ENCODE measurements around the gene USP22. TPM values are rescaled to one million over a fixed set of nuclear protein-coding genes. Genes with fewer than 3 reads are reported as not detected.
A peak's percentile ranks its signal among the peaks of the same experiment; 100 is the strongest.

The USP22 gene
- polyA plus RNA-seq, 3 donors from 2014 or later: 9.6 to 31.7 (median 21.4) TPM

GRCh38 chr17:21037117-21037803 is 5.6 kb downstream of the USP22 start:
- H3K9me3 Mint-ChIP-seq: no peaks in the 10 kb centered on the region
- H3K36me3 Mint-ChIP-seq: no peaks in the 10 kb centered on the region
- no peak for DNase-seq
- no peak overlapping the region for H3K4me3 Mint-ChIP-seq
- H3K27ac Mint-ChIP-seq: peak overlapping the region in 3 of 6 donors; percentile 1 to 56 (median 21)
- H3K4me1 Mint-ChIP-seq: peaks cover 74 to 88% of the 10 kb centered on the region in 2 donors
- peaks cover 0 to 11% (median 8%) of the 10 kb centered on the region in 3 donors for H3K27me3 Mint-ChIP-seq (ENCODE audit: low read depth in 3 of 3)

DNA sequence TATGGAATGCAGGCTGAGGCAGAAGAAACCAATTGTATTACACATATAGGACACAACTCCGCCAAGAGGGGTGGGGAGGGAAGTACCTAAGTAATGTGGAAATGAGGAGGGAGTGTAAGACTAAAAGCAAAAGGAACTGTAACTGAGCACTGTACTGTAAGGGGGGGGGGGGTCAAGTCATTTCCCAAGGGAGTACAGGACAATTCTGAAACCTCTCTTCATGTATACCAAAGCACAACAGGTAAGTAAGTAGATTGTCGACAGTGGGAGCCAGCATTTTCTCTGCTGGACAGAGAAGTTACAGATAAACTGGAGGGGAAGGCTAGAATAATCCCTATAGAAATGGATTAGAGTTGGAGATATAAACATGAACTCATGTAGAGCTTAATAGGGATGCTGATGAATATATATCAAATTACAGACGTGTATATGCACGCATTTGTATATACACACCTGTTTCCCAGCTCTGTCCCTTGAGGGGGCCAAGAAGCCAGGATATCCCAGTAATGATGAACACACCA is 6.4 kb downstream of the USP22 start:
- Mint-ChIP-seq H3K27me3 (ENCODE audit: low read depth in 3 of 3) (peaks cover 0 to 8% (median 3%) of the 10 kb centered on the region in 3 donors), H3K9me3 (no peaks in the 10 kb centered on the region), H3K4me1 (peaks cover 76 to 91% of the 10 kb centered on the region in 2 donors), H3K4me3 (peak overlapping the region in 1 of 5 donors; percentile 25), H3K27ac (peak overlapping the region in 3 of 6 donors; percentile 15 to 56 (median 22)), H3K36me3 (no peaks in the 10 kb centered on the region)
- no peak for DNase-seq

- no peak for DNase-seq
- Mint-ChIP-seq H3K27me3 (ENCODE audit: low read depth in 3 of 3) (peaks cover 0 to 3% (median 0%) of the 10 kb centered on the region in 3 donors), H3K27ac (peak overlapping the region in 3 of 6 donors; percentile 10 to 81 (median 63)), H3K9me3 (no peaks in the 10 kb centered on the region), H3K4me1 (peaks cover 74 to 89% of the 10 kb centered on the region in 2 donors), H3K36me3 (no peaks in the 10 kb centered on the region), H3K4me3 (peak overlapping the region in 4 of 5 donors; percentile 30 to 82 (median 70))
These were observed 7.4 kb downstream of the USP22 start for GRCh38 chr17:21035406-21035805.

GRCh38 chr17:21034340-21035235 is 8.2 kb downstream of the USP22 start:
- peak; percentile 45 to 58 (median 53) for DNase-seq
- Mint-ChIP-seq H3K27me3 (ENCODE audit: low read depth in 3 of 3) (peaks cover 0 to 3% (median 0%) of the 10 kb centered on the region in 3 donors), H3K4me1 (peaks cover 77 to 89% of the 10 kb centered on the region in 2 donors), H3K4me3 (peak overlapping the region; percentile 62 to 84 (median 76)), H3K36me3 (no peaks in the 10 kb centered on the region), H3K9me3 (no peaks in the 10 kb centered on the region), H3K27ac (peak overlapping the region; percentile 54 to 90 (median 82))

GRCh38 chr17:21033350-21033749 is 9.5 kb downstream of the USP22 start:
- Mint-ChIP-seq H3K9me3 (no peaks in the 10 kb centered on the region), H3K27ac (peak overlapping the region; percentile 63 to 85 (median 77)), H3K4me3 (peak overlapping the region; percentile 46 to 84 (median 76)), H3K4me1 (peaks cover 88 to 92% of the 10 kb centered on the region in 2 donors), H3K27me3 (ENCODE audit: low read depth in 3 of 3) (peaks cover 0 to 3% (median 0%) of the 10 kb centered on the region in 3 donors), H3K36me3 (no peaks in the 10 kb centered on the region)
- no peak for DNase-seq

- Mint-ChIP-seq H3K36me3 (peaks cover 0 to 4% (median 0%) of the 10 kb centered on the region in 3 donors), H3K27me3 (ENCODE audit: low read depth in 3 of 3) (peaks cover 0 to 3% (median 0%) of the 10 kb centered on the region in 3 donors), H3K9me3 (no peaks in the 10 kb centered on the region), H3K4me3 (no peak overlapping the region), H3K4me1 (peaks cover 84 to 86% of the 10 kb centered on the region in 2 donors), H3K27ac (peak overlapping the region in 2 of 6 donors; percentile 6 to 17)
- DNase-seq: no peak
These were observed 10.9 kb downstream of the USP22 start for GRCh38 chr17:21031756-21032396.

DNA sequence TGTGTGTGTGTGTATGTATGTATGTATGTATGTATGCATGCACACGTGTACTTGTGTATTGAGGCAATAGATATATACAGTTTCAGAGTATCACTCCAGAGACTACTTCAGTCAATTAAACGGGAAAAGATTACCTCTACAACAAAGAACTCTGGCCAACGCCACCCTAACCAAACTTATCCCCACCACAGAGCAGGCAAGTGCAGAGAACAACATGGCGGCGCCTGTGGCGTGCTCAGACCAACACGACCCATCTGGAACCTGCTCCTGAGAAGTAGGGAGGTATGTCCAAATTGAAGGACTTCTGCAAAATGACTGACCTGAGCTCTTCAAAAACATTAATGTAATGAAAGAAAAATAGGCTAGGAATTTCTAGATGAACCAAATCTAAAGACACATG is 12.4 kb downstream of the USP22 start:
- Mint-ChIP-seq H3K4me1 (peaks cover 75 to 76% of the 10 kb centered on the region in 2 donors), H3K36me3 (peaks cover 0 to 10% (median 5%) of the 10 kb centered on the region in 3 donors), H3K4me3 (no peak overlapping the region), H3K27ac (no peak overlapping the region), H3K27me3 (ENCODE audit: low read depth in 3 of 3) (peaks cover 0 to 4% (median 0%) of the 10 kb centered on the region in 3 donors), H3K9me3 (no peaks in the 10 kb centered on the region)
- no peak for DNase-seq

DNA sequence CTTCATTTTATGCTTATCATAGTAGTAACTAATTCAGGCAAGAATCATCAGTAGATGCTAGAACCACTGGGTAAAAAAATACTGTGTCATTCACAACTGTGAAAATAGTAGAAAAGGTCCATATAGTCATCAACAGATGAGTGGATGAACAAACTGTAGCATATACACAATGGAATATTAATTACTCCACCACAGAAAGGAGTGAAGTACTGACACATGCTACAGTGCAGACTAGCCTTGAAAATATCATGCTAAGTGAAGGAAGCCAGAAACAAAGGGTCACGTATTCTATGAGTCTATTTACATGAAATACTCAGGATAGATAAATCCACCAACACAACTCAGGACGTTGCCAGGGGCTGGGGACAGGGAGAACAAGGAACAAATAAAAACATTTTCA is 13.3 kb downstream of the USP22 start:
- H3K27me3 Mint-ChIP-seq (ENCODE audit: low read depth in 3 of 3): peaks cover 0 to 4% (median 0%) of the 10 kb centered on the region in 3 donors
- H3K36me3 Mint-ChIP-seq: peaks cover 0 to 13% (median 6%) of the 10 kb centered on the region in 3 donors
- no peaks in the 10 kb centered on the region for H3K9me3 Mint-ChIP-seq
- no peak for DNase-seq
- peak overlapping the region in 2 of 6 donors; percentile 2 to 51 for H3K27ac Mint-ChIP-seq
- peaks cover 68 to 72% of the 10 kb centered on the region in 2 donors for H3K4me1 Mint-ChIP-seq
- H3K4me3 Mint-ChIP-seq: no peak overlapping the region

GRCh38 chr17:21029036-21029435 is 13.8 kb downstream of the USP22 start:
- H3K27ac Mint-ChIP-seq: peak overlapping the region in 4 of 6 donors; percentile 2 to 53 (median 28)
- peaks cover 0 to 13% (median 9%) of the 10 kb centered on the region in 3 donors for H3K36me3 Mint-ChIP-seq
- peaks cover 68 to 72% of the 10 kb centered on the region in 2 donors for H3K4me1 Mint-ChIP-seq
- peak overlapping the region in 1 of 5 donors; percentile 43 for H3K4me3 Mint-ChIP-seq
- peaks cover 0 to 1% (median 0%) of the 10 kb centered on the region in 3 donors for H3K27me3 Mint-ChIP-seq (ENCODE audit: low read depth in 3 of 3)
- no peaks in the 10 kb centered on the region for H3K9me3 Mint-ChIP-seq
- DNase-seq: no peak

- H3K27ac Mint-ChIP-seq: peak overlapping the region in 4 of 6 donors; percentile 34 to 80 (median 76)
- peaks cover 0 to 13% (median 12%) of the 10 kb centered on the region in 3 donors for H3K36me3 Mint-ChIP-seq
- no peak overlapping the region for H3K4me3 Mint-ChIP-seq
These were observed 14.6 kb downstream of the USP22 start for GRCh38 chr17:21028192-21028591.

DNA sequence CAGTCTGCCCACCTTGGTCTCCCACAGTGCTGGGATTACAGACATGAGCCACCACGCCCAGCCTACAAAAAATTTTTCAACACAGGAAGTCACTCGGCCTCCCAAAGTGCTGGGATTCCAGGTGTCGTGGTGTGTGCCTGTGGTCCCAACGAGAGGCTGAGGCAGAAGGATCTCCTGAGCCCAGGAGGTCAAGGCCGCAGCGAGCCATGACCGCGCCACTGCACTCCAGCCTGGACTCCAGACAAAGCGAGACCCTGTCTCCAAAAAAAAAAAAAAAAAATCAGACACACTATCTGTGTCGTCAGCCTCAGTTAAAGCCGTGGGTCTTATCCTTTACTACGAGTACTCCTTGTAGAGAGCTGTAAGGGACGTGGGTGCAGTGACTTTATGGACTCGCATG is 15.8 kb downstream of the USP22 start:
- no peaks in the 10 kb centered on the region for H3K9me3 Mint-ChIP-seq
- H3K4me3 Mint-ChIP-seq: no peak overlapping the region
- H3K27me3 Mint-ChIP-seq (ENCODE audit: low read depth in 3 of 3): peaks cover 0 to 1% (median 0%) of the 10 kb centered on the region in 3 donors
- H3K27ac Mint-ChIP-seq: no peak overlapping the region
- H3K36me3 Mint-ChIP-seq: peaks cover 0 to 17% (median 12%) of the 10 kb centered on the region in 3 donors
- peaks cover 60 to 68% of the 10 kb centered on the region in 2 donors for H3K4me1 Mint-ChIP-seq
- no peak for DNase-seq

More at GRCh38 chr17:21028192-21028591, 14.6 kb downstream of the USP22 start:
- Mint-ChIP-seq H3K9me3 (no peaks in the 10 kb centered on the region), H3K4me1 (peaks cover 66 to 72% of the 10 kb centered on the region in 2 donors), H3K27me3 (ENCODE audit: low read depth in 3 of 3) (peaks cover 0 to 1% (median 0%) of the 10 kb centered on the region in 3 donors)
- no peak for DNase-seq

- H3K9me3 Mint-ChIP-seq: no peaks in the 10 kb centered on the region
- H3K27ac Mint-ChIP-seq: peak overlapping the region in 2 of 6 donors; percentile 19 to 70
- no peak overlapping the region for H3K4me3 Mint-ChIP-seq
- DNase-seq: no peak
- peaks cover 0 to 3% (median 1%) of the 10 kb centered on the region in 3 donors for H3K27me3 Mint-ChIP-seq (ENCODE audit: low read depth in 3 of 3)
- H3K4me1 Mint-ChIP-seq: peaks cover 52 to 57% of the 10 kb centered on the region in 2 donors
- peaks cover 4 to 18% (median 13%) of the 10 kb centered on the region in 3 donors for H3K36me3 Mint-ChIP-seq
These were observed 17.4 kb downstream of the USP22 start for GRCh38 chr17:21025451-21025850.

DNA sequence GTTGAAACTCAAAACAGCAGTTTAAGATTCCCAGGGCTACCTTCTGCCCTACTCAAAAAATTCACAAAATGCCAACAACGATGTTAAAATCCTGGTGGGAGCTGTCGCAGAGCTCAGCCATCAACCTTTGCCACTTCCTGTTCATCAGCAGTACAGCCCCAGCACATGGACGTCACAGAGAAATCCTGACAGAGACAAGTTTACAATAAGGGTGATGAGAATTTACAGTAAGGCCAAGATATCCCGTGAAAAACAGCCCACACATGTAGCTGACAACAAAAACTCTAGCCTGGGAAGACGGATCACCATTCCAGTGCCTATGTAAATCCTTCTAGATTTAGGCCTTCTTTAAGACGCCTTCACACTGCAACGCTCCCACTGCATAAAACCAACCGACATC is 18.8 kb downstream of the USP22 start:
- H3K4me1 Mint-ChIP-seq: peaks cover 45 to 55% of the 10 kb centered on the region in 2 donors
- H3K36me3 Mint-ChIP-seq: peaks cover 7 to 32% (median 20%) of the 10 kb centered on the region in 3 donors
- H3K27ac Mint-ChIP-seq: peak overlapping the region; percentile 68 to 84 (median 74)
- H3K4me3 Mint-ChIP-seq: peak overlapping the region in 2 of 5 donors; percentile 5 to 26
- DNase-seq: no peak
- no peaks in the 10 kb centered on the region for H3K9me3 Mint-ChIP-seq
- H3K27me3 Mint-ChIP-seq (ENCODE audit: low read depth in 3 of 3): peaks cover 0 to 3% (median 1%) of the 10 kb centered on the region in 3 donors
